Forelimb muscle (tissue), 1 donor: Measurements from ENCODE around the gene DXO. TPM values are rescaled to one million over a fixed set of nuclear protein-coding genes. Genes with fewer than 3 reads are reported as not detected.
"Not testable (repeated sequence)": the region's sequence is repeated elsewhere in the genome, so short reads cannot be mapped to it uniquely, and the experiment has no call there.

Source experiments
- DNase-seq: peaks from one replicate; pipeline ENCODE4 v3.0.0-alpha.2; 2013; ENCODE audit warnings: low read depth
- polyA plus RNA-seq: library from polyadenylated mRNA; unstranded; fragments of 120-200 nt; gene quantifications from one replicate; pipeline ENCODE4 v1.2.1, GENCODE V29; 2013; ENCODE audit not compliant: insufficient read length

Gene DXO
- polyA plus RNA-seq, 1 donor, result 16.9 TPM

DNA sequence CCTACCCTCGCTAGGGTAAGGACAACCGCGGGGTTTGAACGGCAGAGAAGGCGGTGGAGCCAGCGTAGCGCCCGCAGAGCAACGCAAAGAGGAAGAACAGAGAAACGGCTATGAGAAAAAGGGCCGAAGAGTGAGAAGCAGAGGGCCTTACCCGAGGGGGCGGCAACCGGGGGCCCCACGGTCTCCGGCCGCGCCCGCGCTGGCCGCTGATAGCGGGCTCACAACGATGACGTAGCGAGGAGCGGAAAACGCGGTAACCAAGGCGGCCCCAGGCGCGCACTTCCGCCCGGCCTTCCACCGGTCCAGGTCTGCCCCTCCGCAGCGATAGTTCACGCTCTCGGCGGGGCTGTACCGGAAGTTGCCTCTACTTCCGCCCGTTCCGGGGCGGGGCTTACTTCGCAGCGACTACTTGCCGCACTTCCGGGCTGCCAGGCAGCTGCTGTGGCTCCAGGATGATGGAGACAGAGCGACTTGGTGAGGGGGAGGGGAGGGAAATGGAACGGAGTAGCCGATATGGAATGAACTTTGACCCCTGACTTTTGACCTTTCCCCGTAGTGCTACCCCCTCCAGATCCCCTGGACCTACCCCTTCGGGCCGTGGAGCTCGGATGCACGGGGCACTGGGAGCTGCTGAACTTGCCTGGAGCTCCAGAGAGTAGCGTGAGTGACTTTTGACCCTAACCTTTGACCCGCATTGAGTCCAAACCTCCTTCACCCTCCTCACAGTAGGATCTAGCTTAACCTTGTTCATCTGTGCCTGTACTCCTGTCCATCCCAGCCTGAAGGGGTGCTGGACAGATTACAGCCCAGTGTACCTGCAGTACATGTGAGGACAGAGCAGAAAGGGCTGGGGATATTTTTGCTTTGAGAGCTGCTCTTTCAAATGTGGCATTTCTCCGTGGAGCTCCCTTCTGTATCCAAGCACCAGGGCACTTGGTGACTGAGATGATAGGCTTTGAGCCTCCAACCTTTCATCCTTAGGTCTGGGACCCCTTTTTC, 12.9 kb downstream of the DXO start, which contains the start of the genes NELFE and SKIC2:
NELFE (minus strand) TSS at position 231 of the 999 bp plus-strand sequence. CDS start 525 bp downstream, outside the sequence.
SKIC2 (plus strand) TSS at position 435 of the 999 bp plus-strand sequence; CDS start at position 453, 18 bp downstream.
- DNase-seq, result peak; percentile 93

DNA sequence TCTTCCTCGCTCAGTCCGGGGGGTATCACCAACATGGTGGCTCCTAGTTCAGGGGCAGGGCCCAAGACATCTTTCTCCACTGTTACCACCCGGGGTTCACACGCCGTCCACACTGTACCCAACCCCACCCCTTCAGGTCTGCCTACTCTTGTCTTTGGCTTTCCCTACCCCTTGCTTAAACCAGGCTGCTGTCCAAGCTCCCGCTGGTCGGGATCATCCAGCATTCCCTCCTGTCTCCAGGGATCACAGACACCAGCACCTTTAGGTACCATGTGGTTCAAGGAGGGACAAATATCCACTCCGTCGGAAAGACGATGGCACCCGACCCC, 13.6 kb downstream of the DXO start:
- no peak for DNase-seq

DNA sequence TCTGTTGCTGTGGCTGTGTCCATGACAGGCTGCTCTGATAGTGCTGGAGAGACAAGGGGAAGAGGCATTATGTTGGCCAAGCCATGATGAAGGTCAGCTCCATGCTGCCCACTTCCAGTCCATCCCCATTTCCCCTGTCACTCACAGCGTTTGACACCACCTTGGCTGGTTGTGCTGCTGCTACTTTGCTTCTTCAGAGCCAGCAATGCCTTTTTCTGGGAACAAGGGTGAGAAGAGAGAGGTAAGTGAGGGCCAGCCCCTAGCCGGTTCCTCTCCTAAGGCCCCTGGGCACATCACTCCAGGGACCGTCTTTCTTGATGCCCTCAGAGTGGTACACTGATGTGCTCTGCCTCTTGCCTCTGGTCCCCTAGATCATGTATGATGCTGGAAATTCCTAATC, 15.1 kb downstream of the DXO start:
- DNase-seq, result no peak

DNA sequence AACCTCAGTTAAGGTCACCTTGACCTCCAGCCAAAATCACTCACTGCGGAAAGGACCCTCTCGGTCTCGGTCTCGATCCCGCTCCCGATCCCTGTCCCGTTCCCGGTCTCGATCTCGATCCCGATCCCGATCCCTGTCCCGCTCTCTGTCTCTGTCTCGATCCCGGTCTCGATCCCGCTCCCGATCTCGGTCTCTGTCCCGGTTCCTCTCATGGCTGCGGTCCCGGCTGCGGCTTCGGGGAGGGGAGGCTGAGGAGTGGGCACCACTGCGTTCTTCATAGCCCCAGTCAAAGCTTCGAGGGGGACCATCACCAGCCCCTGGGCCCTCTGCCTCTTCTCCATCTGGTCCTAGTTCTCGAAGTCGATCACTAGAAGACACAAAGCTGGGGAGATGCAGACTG, 17.4 kb downstream of the DXO start:
- no peak for DNase-seq

DNA sequence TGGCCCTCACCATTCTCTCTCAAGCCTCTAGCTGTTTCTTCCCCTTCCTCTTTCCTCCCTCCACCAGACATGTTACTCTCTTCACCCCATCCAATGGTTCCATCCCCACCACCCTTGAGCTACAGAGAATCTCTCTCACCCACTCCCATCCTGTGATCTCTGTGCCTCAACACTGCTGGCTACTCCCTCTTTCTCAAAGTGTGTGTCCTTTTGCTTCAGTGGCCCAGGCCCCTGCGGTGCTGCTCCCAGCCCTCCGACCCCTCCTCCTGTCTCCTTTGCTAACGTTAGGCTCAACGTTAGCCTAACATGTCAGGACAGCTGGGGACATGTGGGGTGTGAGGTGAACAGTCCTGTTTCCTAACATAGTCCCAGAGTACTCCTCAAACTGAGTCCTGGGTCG, 19.0 kb downstream of the DXO start:
- DNase-seq, result no peak

DNA sequence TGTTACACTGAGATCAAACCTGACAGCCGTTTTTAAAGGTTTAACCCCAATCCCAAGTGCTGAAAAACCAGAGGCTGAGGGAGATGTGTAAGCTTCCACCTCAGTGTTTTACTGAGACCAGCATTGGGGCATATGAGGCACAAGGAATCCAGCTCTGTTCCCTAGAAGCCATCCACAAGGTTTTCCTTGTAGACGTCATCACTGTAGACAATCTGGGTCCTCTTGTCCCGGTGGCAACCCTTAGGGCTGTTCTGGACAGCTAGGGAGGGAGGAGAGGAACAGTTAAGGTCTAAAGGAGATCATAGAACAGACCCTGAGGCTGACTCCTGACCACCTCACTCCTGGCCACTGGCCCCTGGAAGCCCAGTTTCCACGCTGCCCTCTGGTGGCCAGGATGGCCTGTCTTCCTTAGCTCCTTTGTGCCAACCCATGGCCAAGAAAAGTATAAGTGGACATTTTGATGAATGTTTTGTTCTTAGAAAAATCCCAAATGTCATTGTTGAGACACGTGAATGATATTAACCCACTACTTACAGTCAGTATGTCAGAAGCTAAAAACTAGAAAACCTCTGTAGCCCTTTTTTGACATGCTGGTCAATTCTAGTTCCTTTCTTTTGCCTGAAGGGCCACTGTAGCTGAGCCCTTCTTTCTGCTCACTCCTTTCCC, 19.7 kb downstream of the DXO start:
- DNase-seq, result no peak

DNA sequence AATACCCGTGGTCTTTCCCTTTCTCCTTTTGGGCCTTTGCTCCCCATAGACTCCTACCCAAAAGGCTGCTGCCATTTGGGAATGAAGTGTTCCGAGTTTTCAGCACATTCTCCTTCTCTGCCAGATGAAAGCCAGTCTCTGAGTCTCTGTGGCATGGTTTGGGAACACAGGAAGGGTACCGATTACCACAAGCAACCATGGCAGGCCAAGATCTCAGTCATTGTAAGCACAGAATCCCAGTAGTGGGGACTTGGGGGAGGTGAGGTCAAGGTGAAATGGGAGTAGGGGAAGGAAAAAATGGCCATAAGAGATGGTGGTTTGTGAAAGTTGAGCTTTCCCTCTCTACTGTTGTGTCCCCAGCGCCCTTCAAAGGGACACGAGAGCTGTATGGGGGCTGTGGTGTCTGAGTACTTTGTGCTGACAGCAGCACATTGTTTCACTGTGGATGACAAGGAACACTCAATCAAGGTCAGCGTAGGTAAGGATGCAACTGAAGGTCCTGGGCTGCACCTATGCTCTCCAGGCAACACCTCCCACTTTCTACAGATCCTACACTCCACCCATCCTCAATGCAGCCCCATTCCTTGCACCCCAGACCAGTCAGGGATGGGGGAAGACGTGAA, 21.9 kb downstream of the DXO start:
- DNase-seq, result no peak

DNA sequence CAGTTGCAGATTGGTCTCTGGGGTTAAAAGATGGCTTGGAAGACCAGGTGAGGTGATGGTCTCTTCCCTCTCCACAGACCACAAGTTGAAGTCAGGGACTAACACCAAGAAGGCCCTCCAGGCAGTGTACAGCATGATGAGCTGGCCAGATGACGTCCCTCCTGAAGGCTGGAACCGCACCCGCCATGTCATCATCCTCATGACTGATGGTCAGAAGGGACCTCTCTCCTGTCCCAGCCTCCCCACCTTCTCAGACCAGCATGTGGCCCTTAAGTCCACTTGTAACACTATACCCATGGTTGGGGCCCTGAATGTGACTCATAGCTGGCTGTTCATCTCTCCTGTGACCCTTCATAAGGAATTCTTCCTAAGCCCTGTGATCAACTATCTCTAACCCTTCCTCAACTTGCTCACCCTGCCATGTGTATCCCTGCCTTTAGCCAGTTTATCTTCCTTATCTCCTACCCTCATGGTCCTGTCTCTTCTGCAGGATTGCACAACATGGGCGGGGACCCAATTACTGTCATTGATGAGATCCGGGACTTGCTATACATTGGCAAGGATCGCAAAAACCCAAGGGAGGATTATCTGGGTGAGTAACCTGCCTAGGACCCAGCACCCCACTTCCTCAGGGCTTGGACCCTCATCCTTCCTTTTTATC, 23.1 kb downstream of the DXO start:
- DNase-seq, result no peak

DNA sequence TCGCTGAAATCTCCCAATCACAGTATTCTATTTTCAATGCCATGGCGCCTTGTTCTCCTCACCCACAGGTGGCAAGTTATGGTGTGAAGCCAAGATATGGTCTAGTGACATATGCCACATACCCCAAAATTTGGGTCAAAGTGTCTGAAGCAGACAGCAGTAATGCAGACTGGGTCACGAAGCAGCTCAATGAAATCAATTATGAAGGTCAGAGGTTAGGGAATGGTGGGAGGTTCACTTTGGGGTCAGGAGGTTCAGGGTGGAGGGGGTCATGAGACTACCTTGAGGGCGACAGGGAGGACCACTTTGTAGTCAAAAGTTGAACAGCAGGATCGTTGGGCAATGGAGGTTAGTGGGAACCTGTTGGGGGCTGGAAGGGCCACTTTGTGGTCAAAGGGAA, 23.6 kb downstream of the DXO start:
- no peak for DNase-seq

DNA sequence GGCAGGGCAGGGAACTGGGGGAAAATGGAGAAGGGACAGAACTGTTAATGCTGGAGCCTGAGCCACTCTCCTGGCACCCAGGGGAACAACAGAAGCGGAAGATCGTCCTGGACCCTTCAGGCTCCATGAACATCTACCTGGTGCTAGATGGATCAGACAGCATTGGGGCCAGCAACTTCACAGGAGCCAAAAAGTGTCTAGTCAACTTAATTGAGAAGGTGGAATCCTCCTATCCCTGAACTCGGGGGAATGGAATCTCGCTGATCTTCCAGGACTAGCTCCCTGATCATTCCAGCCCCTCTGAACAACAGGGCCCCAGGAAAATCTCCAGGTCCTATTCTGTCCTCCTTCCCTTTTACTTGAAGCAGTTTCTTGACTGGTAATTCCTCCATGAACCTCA, 24.1 kb downstream of the DXO start:
- no peak for DNase-seq

DNA sequence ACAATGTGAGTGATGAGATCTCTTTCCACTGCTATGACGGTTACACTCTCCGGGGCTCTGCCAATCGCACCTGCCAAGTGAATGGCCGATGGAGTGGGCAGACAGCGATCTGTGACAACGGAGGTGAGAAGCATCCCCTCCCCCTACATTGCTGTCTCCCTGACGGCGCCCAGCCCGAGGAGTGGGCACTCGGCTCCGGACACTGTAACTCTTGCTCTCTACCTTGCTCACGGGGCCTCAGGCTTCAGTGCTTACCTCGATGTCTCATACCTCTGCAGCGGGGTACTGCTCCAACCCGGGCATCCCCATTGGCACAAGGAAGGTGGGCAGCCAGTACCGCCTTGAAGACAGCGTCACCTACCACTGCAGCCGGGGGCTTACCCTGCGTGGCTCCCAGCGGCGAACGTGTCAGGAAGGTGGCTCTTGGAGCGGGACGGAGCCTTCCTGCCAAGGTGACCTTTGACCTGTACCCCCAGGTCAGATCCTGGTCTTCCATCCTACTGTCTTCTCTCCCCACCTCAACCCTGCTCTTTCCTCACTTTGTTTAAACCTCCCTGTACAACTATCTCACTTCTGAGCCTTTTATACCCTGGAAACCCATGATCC, 24.8 kb downstream of the DXO start:
- DNase-seq, result no peak

DNA sequence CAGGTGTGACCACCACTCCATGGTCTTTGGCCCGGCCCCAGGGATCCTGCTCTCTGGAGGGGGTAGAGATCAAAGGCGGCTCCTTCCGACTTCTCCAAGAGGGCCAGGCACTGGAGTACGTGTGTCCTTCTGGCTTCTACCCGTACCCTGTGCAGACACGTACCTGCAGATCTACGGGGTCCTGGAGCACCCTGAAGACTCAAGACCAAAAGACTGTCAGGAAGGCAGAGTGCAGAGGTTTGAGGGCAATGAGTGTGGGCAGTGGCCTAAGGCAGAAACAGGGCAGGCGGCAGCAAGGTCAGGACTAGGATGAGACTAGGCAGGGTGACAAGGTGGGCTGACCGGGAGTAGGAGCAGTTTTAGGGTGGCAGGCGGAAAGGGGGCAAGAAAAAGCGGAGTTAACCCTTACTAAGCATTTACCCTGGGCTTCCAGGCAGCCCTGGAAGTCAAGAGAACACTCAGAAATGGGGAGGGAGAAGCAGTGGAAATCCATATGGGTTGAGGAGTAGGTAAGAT, 25.5 kb downstream of the DXO start:
- DNase-seq, result no peak

DNA sequence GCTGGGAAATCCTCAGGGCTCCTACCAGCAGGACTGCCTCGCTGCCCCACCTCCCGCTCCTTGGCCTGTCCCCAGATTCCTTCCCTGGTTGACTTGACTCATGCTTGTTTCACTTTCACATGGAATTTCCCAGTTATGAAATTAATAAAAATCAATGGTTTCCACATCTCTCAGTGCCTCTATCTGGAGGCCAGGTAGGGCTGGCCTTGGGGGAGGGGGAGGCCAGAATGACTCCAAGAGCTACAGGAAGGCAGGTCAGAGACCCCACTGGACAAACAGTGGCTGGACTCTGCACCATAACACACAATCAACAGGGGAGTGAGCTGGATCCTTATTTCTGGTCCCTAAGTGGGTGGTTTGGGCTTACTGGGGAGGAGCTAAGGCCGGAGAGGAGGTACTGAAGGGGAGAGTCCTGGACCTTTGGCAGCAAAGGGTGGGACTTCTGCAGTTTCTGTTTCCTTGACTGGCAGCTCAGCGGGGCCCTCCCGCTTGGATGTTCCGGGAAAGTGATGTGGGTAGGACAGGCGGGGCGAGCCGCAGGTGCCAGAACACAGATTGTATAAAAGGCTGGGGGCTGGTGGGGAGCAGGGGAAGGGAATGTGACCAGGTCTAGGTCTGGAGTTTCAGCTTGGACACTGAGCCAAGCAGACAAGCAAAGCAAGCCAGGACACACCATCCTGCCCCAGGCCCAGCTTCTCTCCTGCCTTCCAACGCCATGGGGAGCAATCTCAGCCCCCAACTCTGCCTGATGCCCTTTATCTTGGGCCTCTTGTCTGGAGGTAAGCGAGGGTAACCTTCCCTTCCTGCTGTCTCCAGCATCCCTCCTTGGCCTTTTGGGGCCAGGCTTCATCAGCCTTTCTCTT, 26.2 kb downstream of the DXO start, which contains the start of gene CFB:
CFB (plus strand) TSS at position 589 of the 863 bp plus-strand sequence; CDS start at position 716, 127 bp downstream.
- no peak for DNase-seq

DNA sequence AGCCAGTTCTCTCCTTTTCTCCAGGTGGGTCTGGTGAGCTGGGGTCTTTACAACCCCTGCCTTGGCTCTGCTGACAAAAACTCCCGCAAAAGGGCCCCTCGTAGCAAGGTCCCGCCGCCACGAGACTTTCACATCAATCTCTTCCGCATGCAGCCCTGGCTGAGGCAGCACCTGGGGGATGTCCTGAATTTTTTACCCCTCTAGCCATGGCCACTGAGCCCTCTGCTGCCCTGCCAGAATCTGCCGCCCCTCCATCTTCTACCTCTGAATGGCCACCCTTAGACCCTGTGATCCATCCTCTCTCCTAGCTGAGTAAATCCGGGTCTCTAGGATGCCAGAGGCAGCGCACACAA, 26.8 kb downstream of the DXO start:
- DNase-seq, result no peak

DNA sequence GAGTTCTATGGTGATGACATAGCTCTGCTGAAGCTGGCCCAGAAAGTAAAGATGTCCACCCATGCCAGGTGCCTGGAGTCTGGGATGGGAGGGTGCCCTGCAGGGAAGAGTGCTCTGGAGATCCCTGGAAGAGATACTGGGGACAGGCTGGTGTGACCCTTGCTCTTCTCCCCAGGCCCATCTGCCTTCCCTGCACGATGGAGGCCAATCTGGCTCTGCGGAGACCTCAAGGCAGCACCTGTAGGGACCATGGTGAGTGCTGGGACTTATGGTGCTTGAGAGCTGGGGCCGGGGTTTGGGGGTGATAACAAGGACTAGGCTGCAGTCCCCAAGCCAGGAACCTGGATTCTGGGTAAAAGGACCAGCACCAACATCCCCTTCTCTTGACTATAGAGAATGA, 28.2 kb downstream of the DXO start:
- no peak for DNase-seq

DNA sequence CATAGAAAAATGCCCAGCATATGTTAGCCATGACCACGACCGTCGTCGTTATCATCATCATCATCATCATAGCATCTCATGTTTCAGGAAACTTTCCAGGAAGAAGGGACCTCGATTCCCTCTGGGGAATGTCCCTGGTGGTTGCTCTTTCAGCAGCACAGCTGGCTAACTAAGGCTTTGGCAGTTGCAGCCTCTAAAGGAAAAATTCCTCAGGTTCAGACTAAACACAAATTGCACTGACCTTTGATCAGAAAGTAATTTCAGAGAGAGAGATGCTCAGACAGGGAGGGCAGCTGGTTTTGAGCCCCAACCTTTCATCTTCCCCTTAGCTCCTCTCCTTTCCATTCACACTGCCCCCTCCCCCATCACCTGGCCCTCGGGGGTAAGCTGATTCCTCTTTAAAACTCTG, 31.7 kb downstream of the DXO start:
- DNase-seq, result no peak

DNA sequence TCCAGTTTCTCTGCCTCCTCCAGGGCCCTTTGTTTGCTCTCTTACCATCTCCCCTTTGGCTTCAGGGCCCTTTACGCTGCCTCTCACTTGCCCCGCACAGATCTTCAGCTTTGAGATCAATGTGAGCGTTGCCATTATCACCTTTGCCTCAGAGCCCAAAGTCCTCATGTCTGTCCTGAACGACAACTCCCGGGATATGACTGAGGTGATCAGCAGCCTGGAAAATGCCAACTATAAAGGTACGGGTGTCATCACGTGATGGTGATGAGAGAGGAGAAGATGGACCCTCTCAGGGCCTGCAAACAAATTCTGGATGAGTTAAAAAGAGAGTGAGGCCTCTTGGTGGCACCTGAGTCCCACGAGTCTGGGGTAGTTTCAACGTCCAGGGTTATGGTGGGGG, 36.1 kb downstream of the DXO start:
- DNase-seq, result no peak

DNA sequence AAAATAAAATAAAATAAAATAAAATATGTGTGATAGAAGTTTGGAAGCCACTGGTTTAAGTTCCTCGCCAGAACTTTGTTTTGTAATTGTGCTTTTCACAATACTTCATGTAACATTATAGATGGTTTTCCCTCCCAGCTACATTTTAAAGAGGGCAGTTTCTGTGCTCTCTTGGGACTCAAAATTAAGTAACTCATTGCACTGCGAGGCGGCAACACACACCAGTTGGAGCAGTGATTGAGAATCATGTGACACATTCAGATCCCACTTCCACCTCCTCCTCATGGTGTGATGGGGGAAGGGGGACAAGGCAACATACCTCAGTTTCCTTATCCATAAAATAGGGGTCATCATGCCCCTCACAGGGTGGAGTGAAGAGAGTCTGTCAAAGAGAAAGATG, 36.9 kb downstream of the DXO start:
- DNase-seq, result no peak

DNA sequence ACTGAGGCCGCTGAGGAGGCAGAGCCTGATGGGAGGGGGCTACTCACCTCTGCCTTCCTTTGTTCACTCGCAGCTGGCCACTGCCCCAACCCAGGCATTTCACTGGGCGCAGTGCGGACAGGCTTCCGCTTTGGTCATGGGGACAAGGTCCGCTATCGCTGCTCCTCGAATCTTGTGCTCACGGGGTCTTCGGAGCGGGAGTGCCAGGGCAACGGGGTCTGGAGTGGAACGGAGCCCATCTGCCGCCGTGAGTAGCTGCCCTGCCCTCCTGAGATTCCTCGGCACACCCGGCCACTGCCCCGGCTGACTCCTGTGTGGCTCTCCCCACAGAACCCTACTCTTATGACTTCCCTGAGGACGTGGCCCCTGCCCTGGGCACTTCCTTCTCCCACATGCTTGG, 38.4 kb downstream of the DXO start:
- no peak for DNase-seq

DNA sequence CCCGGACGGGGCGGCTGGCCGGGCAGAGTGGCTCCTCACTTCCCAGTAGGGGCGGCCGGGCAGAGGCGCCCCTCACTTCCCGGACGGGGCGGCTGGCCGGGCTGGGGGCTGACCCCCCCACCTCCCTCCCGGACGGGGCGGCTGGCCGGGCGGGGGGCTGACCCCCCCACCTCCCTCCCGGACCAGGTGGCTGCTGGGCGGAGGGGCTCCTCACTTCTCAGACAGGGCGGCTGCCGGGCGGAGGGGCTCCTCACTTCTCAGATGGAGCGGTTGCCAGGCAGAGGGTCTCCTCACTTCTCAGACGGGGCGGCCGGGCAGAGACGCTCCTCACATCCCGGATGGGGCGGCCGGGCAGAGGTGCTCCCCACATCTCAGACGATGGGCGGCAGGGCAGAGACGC, 39.8 kb downstream of the DXO start:
- not testable (repeated sequence) for DNase-seq
